ENCODE data around the gene CD79B.
A peak's percentile ranks its signal among the peaks of the same experiment; 100 is the strongest.

Gene CD79B

DNA sequence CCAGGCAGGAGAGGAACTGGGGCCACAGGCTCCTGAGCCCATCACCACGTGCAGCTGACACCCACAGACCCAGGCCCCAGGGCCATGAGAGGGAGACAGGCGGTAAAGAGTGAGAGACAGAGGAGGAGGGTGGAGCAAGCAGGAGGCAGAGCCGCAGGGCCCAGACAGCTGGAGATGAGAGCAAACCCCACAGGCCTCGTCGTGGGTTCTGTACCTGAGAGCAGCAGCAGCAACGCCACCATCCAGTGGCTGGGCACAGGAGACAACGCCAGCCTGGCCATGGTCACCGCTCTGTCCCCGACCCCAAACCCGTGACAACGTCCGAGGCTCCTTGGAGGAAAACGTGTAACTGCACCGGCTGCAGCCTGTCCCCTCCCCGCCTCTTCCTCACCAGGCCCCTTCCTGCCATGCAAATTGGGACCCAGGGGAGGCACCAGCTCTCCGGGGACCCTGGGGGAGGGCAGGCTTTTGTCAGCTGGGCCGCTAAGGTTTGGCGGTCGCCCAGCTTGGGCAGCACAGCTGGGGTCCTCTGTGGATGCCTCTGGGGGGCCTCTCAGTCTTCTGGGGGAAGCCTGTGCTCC is at the start of gene CD79B:
Gene CD79B, minus strand, starts transcription at position 351 of the 581 bp plus-strand sequence. Its CDS starts 70 bp downstream, at position 281.
- DNase-seq, result no peak

DNA sequence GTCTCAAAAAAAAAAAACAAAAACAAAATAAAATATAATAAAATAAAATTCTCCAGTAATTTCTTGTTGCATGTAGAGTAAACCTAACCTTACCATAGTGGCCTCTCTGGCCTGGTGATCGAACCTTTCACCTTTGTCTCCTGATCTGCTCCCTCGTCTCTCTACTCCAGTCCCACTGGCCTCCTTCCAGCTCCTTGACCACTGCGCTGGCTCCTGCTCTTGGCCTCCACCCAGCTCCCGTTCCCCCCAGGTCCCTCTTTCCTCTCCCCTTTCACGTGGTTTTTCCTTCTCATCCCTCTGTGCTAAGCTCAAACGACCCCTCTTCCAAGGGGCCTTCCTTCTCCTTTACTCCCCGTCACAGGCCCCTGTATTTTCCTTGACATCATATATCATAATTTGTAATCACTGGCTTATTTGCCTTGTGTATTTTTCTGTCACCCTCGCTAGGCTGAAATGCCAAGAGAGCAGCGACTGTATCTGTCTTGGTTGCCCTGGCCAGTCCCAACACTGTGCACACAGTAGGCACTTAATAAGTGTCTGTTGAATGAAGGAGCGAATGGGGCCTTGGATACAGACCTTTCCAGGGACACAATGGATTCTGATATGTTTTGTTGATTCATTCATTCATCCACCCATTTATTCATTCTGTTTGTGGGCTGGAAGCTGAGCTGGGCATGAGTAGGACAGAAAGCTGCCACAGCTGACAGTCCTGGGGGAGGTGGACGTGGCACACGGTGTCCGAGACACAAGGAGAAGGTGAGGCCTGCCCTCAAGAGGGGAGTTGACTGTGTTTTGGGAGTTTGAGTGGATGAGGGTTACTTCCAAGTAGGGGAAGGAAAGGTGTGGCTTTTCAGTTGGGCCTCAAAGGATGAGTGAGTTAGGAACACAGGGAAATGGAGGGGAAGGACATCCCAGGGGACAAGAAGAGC is 46.4 kb upstream of the CD79B start:
- DNase-seq, result no peak

- DNase-seq, result no peak
These were observed 44.6 kb upstream of the CD79B start for GRCh38 chr17:63976702-63977101.

GRCh38 chr17:63975541-63976092 is 43.5 kb upstream of the CD79B start:
- no peak for DNase-seq

GRCh38 chr17:63974594-63975192 is 42.6 kb upstream of the CD79B start:
- no peak for DNase-seq

DNA sequence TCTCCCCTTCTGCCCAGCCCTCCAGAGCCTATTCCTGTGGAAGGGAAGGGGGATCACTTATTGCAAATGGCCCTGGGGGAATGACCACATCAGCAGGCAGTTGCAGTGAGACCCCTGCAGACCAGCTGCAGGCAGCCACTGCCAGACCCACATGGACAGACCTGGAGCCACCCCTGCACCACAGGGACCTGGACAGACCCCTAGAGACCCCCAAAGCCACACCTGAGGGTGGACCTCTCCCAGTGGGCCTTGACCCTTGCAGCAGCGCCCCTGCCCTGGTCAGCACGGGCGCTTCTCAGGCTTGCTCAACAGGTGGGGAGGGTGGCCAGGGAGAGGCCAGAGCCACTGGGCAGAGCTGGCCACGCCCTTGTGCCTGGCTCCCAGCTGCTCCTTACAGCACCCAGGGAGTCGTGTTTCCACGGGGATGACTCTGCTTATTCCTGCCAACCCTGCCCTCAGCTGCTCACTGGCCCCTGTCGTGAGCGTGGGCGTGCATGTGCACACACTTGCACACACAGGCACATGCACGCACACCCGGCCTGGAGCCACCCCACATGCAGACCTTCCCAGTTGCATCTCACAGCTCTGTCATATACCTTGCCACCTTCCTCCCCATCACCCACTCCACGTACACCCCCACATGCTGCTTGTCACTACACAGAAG is 41.9 kb upstream of the CD79B start:
- DNase-seq, result peak; percentile 40

DNA sequence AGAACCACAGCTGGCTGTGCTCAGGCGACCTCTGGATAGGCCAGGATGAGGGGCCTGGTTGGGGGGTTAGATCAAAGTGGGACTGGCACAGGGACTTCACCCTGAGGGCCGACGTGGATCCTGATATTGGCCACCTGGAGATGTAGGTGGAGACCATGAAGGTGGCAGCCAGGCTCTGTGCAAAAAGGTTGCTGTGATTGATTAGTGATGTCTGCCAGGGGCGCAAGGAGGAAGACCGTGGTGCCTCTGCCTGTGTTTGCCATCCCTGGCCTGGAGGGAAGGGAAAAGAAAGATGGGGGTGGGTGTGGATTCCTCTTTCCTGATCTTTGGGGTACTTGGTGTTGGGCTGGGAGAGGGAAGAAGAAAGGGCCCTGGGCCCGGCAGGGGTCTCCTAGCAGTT is 41.1 kb upstream of the CD79B start:
- no peak for DNase-seq

- no peak for DNase-seq
These were observed 40.7 kb upstream of the CD79B start, which contains the start of gene SCN4A for GRCh38 chr17:63972796-63973195. Gene SCN4A, minus strand, starts transcription at chr17:63972918. Its CDS starts 77 bp downstream, at chr17:63972841.

- DNase-seq, result no peak
These were observed 37.1 kb upstream of the CD79B start for GRCh38 chr17:63969278-63969677.

GRCh38 chr17:63967953-63968352 is 35.8 kb upstream of the CD79B start:
- DNase-seq, result no peak

DNA sequence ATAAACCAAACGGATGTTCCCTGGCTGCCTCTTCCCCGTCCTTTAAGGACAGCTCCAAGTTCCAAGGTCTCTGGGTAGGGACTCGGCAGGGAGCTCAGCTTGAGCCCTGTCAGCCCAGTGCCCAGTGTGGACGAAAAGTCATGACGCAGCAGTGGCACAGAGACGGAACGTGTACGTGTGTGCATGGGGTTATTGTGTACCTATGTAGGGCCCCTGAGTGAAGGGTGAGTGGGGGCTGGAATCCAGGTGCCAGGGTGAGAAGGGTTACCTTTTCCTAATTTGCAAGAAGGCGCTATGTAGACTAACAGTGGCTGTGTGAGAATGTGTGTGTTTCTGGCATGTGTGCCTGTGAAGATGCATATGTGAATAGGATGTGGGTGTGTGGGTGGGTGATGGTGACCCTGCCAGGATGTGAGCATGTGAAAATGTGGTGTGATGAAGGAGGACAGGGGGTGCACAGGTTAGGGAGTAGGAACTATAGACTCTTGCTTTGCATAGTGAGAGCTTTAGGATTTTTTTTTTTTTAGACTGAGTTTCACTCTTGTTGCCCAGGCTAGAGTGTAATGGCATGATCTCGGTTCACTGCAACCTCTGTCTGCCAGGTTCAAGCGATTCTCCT is 34.6 kb upstream of the CD79B start:
- no peak for DNase-seq

GRCh38 chr17:63963123-63963522 is 31.0 kb upstream of the CD79B start:
- no peak for DNase-seq

DNA sequence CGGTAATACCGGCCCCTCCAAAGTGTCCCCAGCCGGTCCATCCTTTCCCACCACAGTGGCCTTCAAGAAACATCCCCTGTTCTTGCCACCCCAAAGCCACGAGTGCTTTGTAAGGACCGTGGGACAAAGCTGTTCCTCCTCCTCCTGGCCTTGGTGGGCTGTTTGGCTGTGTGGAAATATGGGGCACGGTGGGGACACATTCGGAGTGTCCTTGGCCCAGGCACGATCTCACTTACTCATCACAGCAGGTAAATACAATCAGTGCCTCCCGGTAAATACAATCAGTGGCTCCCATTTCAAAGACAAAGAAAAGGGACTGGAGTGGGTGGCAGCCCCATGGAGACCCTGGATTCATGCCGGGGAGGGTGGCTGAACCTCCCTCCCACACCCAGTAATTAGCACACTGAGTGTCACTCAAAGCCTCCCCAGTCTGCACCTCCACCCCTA is 30.2 kb upstream of the CD79B start:
- no peak for DNase-seq

DNA sequence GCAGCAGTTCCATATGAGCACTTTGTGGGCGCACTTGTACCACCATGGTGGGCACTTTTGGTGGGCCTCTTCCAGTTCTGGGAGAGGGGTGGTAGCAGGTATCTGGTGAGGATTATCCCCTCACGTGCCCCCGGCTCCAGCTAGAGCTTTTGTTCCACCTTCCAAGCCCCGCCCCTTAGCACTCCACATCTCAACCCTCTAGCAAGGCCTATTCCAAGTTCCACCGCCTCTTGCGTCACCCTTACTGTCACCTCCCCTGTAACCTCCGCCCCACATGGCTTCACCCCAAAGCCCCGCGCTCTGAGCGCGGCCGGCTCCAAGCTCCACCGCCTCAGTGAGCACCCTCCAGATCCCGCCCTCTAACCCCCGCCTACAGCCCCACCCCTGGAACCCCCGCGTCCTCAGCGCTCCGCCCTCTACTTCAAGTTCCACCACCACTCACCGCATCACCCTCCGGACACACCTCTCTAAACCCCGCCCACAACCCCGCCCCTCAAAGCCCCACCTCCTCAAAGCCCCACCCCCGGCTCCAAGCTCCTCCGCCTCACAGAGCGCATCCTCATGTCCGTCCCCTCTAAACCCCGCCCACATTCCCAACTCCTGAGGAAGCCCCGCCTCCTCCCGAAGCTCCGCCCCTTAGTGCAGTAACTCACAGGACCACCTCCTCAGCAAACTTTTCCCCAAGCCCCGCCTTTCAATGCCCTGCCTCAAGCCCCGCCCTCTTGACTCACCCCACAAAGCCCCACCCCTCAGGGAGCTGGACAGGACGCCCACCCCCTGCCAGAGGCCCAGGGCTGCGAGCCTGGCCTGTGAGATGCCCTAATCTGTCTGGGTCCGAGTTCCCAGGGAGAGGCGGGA is 29.5 kb upstream of the CD79B start:
- no peak for DNase-seq

DNA sequence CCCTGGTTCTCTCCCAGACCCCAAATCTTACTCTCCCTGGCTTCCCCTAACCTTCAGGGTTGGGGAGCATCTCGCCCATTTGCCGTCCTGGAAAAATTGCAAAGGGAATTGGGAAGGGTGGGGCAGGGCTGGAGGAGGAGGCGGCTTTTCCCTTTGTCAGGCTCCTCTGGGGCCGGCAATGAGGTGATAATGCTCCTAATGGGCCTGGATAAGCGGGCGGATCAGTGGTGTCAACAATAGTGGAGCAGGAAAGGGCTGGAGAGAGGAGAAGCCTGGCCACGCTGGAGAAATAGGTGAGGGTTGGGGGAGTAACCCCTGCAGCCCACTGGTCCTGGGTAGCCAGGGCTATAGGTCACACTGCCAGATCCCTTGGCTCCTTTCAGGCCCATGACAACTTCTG is 28.3 kb upstream of the CD79B start:
- no peak for DNase-seq

- no peak for DNase-seq
These were observed 27.9 kb upstream of the CD79B start for GRCh38 chr17:63960006-63960405.

DNA sequence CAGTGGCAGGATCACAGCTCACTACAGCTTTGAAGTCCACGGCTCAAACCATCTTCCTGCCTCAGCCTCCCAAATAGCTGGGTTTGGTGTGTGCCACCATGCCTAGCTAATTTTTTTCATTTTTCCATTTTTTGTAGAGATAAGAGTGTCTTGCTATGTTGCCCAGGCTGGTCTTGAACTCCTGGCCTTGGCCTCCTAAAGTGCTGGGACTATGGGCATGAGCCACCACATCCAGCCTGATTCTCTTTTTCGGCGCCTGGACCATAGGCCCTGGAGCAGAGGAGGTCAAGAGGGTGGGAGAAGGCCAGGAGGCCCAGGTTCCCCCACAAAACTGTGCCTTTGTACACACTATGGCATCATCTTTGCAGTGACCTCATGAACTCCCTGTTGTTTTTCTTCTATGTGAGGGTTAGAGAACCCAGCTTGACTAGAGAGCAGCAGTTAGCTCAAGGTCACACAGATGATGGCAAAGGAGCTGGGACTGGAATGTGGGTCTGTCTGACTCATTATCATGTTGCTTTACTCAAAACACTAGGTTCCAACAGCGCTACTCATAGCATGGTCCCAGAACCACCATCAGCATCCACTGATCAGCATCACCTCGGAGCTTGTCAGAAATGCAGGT is 24.3 kb upstream of the CD79B start:
- no peak for DNase-seq

- DNase-seq, result no peak
These were observed 23.7 kb upstream of the CD79B start for GRCh38 chr17:63955791-63956190.

DNA sequence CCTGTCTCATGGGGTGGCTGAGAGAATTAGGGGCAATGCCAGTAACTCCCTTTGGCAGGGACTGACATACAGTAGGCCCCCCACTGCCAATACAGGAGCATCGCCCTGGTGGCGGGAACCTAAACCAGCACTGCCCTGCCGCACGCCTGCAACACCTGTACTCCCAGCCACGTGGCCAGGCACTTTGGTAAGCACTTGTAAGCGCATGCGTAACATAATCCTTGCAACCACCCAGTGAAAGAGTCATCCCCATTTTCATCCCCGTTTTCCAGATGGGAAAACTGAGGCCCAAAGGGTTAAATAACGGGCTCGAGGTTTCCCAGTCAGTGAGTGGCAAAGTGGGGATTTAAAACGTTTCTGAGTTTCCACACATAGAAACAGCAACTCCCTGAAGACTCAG is 23.1 kb upstream of the CD79B start:
- DNase-seq, result no peak

DNA sequence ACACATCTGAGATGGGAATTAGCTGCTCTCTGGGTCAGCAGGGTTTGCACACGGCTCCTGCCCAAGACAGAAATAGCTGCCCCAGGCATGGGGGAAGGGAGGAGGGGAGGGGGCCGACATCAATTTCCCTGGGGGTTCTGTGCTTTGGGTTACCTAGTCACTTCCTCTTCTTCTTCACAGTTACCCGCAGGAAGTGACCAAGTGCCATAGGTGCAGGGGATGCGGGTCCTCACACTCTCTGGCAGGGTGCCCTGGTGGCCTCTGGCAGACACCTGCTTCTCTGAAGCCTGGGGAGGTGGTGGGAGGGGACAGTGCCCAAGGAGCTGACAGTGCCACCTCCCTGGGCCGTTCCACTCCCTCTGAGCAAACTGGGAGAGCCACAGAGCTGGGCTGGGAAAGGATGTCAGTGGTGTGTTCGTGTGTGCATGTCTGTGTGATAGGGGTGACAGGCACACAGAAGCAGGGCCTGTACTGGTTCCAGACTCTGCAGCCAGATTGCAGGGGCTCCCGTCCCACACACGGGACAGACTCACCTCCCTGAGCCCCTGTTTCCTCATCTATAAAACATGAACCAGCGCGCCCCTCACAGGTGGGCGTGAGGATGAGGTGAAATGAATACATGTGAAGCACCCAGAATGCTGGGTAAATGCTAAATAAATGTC is 22.4 kb upstream of the CD79B start:
- peak; percentile 87 for DNase-seq

Measured in NCI-H510A (cell line).